Hypothalamus (tissue), 51 donors: ENCODE results near the gene ELSPBP1.
"Not testable (repeated sequence)": the region's sequence is repeated elsewhere in the genome, so short reads cannot be mapped to it uniquely, and the experiment has no call there.

ENCODE experiments used
- DNase-seq, 51 donors: peaks; one replicate each; lab custom pipeline; 2025; lab: John Stamatoyannopoulos, UW

Gene ELSPBP1

GRCh38 chr19:47994209-47994802, at the start of gene ELSPBP1:
Gene ELSPBP1 (plus strand): TSS chr19:47994632. CDS start chr19:48008668, 14,036 bp downstream.
- no peak for DNase-seq

GRCh38 chr19:47949852-47950521, 44.4 kb upstream of the ELSPBP1 start:
- not testable (repeated sequence) for DNase-seq

- DNase-seq: not testable (repeated sequence)
Observed at GRCh38 chr19:47952132-47952531, 42.3 kb upstream of the ELSPBP1 start.

- not testable (repeated sequence) for DNase-seq
Observed at GRCh38 chr19:47955936-47956335, 38.5 kb upstream of the ELSPBP1 start.

- no peak for DNase-seq
Observed at GRCh38 chr19:47973529-47973928, 20.9 kb upstream of the ELSPBP1 start.

GRCh38 chr19:47991191-47991808, 3.1 kb upstream of the ELSPBP1 start:
- no peak for DNase-seq

GRCh38 chr19:47992070-47992469, 2.4 kb upstream of the ELSPBP1 start, which contains the start of gene BSPH1:
Gene BSPH1 (minus strand): TSS chr19:47992170. CDS start chr19:47992081, 89 bp downstream.
- DNase-seq: no peak

- DNase-seq: no peak
Observed at GRCh38 chr19:47996230-47996727, 1.8 kb downstream of the ELSPBP1 start.

GRCh38 chr19:47998800-47999199, 4.4 kb downstream of the ELSPBP1 start:
- no peak for DNase-seq

- DNase-seq: no peak
Observed at GRCh38 chr19:48000846-48001245, 6.4 kb downstream of the ELSPBP1 start.

GRCh38 chr19:48004236-48004635, 9.8 kb downstream of the ELSPBP1 start:
- no peak for DNase-seq

GRCh38 chr19:48006762-48007161, 12.3 kb downstream of the ELSPBP1 start:
- DNase-seq: no peak

- DNase-seq: no peak
Observed at GRCh38 chr19:48010932-48011758, 16.7 kb downstream of the ELSPBP1 start.

GRCh38 chr19:48020686-48021085, 26.3 kb downstream of the ELSPBP1 start:
- no peak for DNase-seq

GRCh38 chr19:48023011-48023410, 28.6 kb downstream of the ELSPBP1 start:
- no peak for DNase-seq

GRCh38 chr19:48023518-48023917, 29.1 kb downstream of the ELSPBP1 start:
- no peak for DNase-seq

- DNase-seq: no peak
Observed at GRCh38 chr19:48025480-48025879, 31.0 kb downstream of the ELSPBP1 start.

GRCh38 chr19:48029431-48029830, 35.0 kb downstream of the ELSPBP1 start:
- no peak for DNase-seq

GRCh38 chr19:48030073-48030472, 35.6 kb downstream of the ELSPBP1 start:
- no peak for DNase-seq

GRCh38 chr19:48033604-48034003, 39.2 kb downstream of the ELSPBP1 start:
- DNase-seq: no peak

- no peak for DNase-seq
Observed at GRCh38 chr19:48036765-48037164, 42.3 kb downstream of the ELSPBP1 start.
